Esophagus muscularis mucosa (tissue), 4 donors: ENCODE data around the gene SNX12.

ENCODE experiments used
- CTCF ChIP-seq, 3 experiments: fragments of 200-600 bp in 2 of 3; fragments of 450-650 bp in 1 of 3; sonication (generic) in 2 of 3; IDR thresholded peaks; one replicate each; pipeline ENCODE4 v1.5.1; 2017 to 2019; ENCODE audit warnings: antibody characterized with exemption in 3 of 3, mild to moderate bottlenecking in 2 of 3, moderate library complexity in 1 of 3
- EP300 ChIP-seq: sonication (generic); formaldehyde crosslinking; IDR thresholded peaks from one replicate; pipeline ENCODE4 v1.6.1; 2017; ENCODE audit warnings: antibody characterized with exemption
- POLR2A ChIP-seq: fragments of 450-650 bp; IDR thresholded peaks from one replicate; pipeline ENCODE4 v1.6.1; 2017; ENCODE audit warnings: antibody characterized with exemption, moderate library complexity, mild to moderate bottlenecking, low read depth

GRCh38 chrX:71085900-71086299, 17.8 kb upstream of the SNX12 start:
- TF ChIP-seq CTCF (IDR thresholded peaks at IDR 0.05) = no peak
- no peak for TF ChIP-seq EP300
- TF ChIP-seq POLR2A = no peak
